ENCODE results near the gene SSC5D. TPM values are rescaled to one million over a fixed set of nuclear protein-coding genes. Genes with fewer than 3 reads are reported as not detected.

SSC5D gene
- total and polyA plus RNA-seq, 10 of the 15 experiments (the other 5 are each of a cell fraction or from before 2014, with no cell fraction given) = 0.03 to 0.13 (median 0.05) TPM; not detected in 4

GRCh38 chr19:55536366-55536765, 48.1 kb downstream of the SSC5D start:
- FAIRE-seq (no peak), ATAC-seq (no peak), DNase-seq (ENCODE audit: low read depth, low spot score) (no peak)
- no peak overlapping the region for H3K4me3 ChIP-seq
- H3K27ac ChIP-seq (ENCODE audit: control insufficient read depth, insufficient read depth) = no peak overlapping the region
- H2AFZ ChIP-seq (ENCODE audit: control insufficient read depth, low read depth, low read length) = no peak overlapping the region
- H3K79me2 ChIP-seq (ENCODE audit: control insufficient read depth, insufficient read depth, low read length) = no peaks in the 10 kb centered on the region
- SMC1A ChIA-PET (ENCODE audit: uncharacterized antibody, unreplicated experiment) = interaction anchor here (1.0 kb wide), 1 partner anchor 22 kb away, joined by 4 read pairs; no protein-coding TSS in a partner anchor
- POLR2A ChIA-PET = no interaction called here
- H3K36me3 ChIP-seq (ENCODE audit: control insufficient read depth in 2 of 2, insufficient read depth in 2 of 2, low read length in 1 of 2) = no peaks in the 10 kb centered on the region
- WGBS (ENCODE audit: insufficient coverage, insufficient replicate concordance, low lambda C conversion rate, missing lambda C conversion rate) = 77% methylated on average over 9 of the region's 11 CpGs
- no peak for TF ChIP-seq BCL3 (IDR thresholded peaks at IDR 0.05; ENCODE audit: borderline replicate concordance, insufficient read depth, low read depth, low read length, poor library complexity, severe bottlenecking)
- no peak for TF ChIP-seq TCF12 (IDR thresholded peaks at IDR 0.05; ENCODE audit: low read depth, low read length)
- TF ChIP-seq ESRRA (IDR thresholded peaks at IDR 0.05; ENCODE audit: low read length) = no peak
- no peak for TF ChIP-seq CHD1 (IDR thresholded peaks at IDR 0.05; ENCODE audit: low read depth, low read length)
- no peak for TF ChIP-seq CREB1 (IDR thresholded peaks at IDR 0.05; ENCODE audit: low read depth)
- no peak for TF ChIP-seq BCL11A (IDR thresholded peaks at IDR 0.05; ENCODE audit: low read depth, low read length)
- no peak for TF ChIP-seq CHD2 (IDR thresholded peaks at IDR 0.05; ENCODE audit: borderline replicate concordance, low read depth, low read length)
- TF ChIP-seq ZNF217 (IDR thresholded peaks at IDR 0.05) = no peak
- no peak for TF ChIP-seq STAT3 (IDR thresholded peaks at IDR 0.05; ENCODE audit: low read depth, low read length)
- no peak for TF ChIP-seq NRF1 (conservative IDR thresholded peaks at IDR 0.05; ENCODE audit: low read depth, low read length)
- no peak for TF ChIP-seq ZSCAN29 (IDR thresholded peaks at IDR 0.05)
- TF ChIP-seq TCF3 (IDR thresholded peaks at IDR 0.05; ENCODE audit: borderline replicate concordance, insufficient read depth, low read depth, low read length) = no peak
- TF ChIP-seq SUPT20H (IDR thresholded peaks at IDR 0.05; ENCODE audit: borderline replicate concordance, control insufficient read depth, low read depth, low read length) = no peak
- TF ChIP-seq SIN3A (IDR thresholded peaks at IDR 0.05; ENCODE audit: low read depth, low read length) = no peak
- TF ChIP-seq, protein P1, sequence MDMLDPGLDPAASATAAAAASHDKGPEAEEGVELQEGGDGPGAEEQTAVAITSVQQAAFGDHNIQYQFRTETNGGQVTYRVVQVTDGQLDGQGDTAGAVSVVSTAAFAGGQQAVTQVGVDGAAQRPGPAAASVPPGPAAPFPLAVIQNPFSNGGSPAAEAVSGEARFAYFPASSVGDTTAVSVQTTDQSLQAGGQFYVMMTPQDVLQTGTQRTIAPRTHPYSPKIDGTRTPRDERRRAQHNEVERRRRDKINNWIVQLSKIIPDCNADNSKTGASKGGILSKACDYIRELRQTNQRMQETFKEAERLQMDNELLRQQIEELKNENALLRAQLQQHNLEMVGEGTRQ (IDR thresholded peaks at IDR 0.05; ENCODE audit: borderline replicate concordance, low read depth, low read length) = no peak
- no peak for TF ChIP-seq EP300 (IDR thresholded peaks at IDR 0.05; ENCODE audit: borderline replicate concordance in 1 of 2, control insufficient read depth in 1 of 2, low read depth in 2 of 2, low read length in 2 of 2)
- TF ChIP-seq TARDBP (IDR thresholded peaks at IDR 0.05; ENCODE audit: borderline replicate concordance) = no peak
- no peak for TF ChIP-seq HDAC2 (IDR thresholded peaks at IDR 0.05)
- H4K20me1 ChIP-seq (ENCODE audit: control insufficient read depth, insufficient read depth) = no peaks in the 10 kb centered on the region
- no peaks in the 10 kb centered on the region for H3K27me3 ChIP-seq (replicated peaks in 1 of 2; ENCODE audit: control insufficient read depth in 2 of 2, insufficient read depth in 2 of 2, low read length in 1 of 2)
- no peak overlapping the region for H3K9ac ChIP-seq (ENCODE audit: control insufficient read depth, insufficient read depth, low read length)
- no peaks in the 10 kb centered on the region for H3K9me3 ChIP-seq (replicated peaks; ENCODE audit: control insufficient read depth, insufficient read depth, low read length)
- CTCF ChIA-PET = no interaction called here
- no peak overlapping the region for H3K4me2 ChIP-seq (ENCODE audit: control insufficient read depth, insufficient read depth)
- no peaks in the 10 kb centered on the region for H3K4me1 ChIP-seq (ENCODE audit: control insufficient read depth, insufficient read depth, low read length)
- in situ Hi-C loops (cut with MboI) (no loop called here), intact Hi-C loops (cut with micrococcal nuclease; ENCODE audit: unreplicated experiment) (no loop called here)
- RAD21 ChIA-PET (ENCODE audit: unreplicated experiment) = interaction anchor here (0.6 kb wide), 1 partner anchor 404 kb away, joined by 3 read pairs; no protein-coding TSS in a partner anchor
- BruUV-seq (replicated peaks) = no TSS peak

Measured in GM12878 (cell line).